HG03439 (cell line): Measurements from ENCODE around the gene PDE3B.
"Not testable (repeated sequence)": the region's sequence is repeated elsewhere in the genome, so short reads cannot be mapped to it uniquely, and the experiment has no call there.

Experiments
- ATAC-seq: cut with Tn5 transposase; IDR thresholded peaks from one replicate; pipeline ENCODE4 v1.9.1; 2021; ENCODE audit warnings: mild to moderate bottlenecking, moderate library complexity; ENCODE audit not compliant: unreplicated experiment

Gene PDE3B

GRCh38 chr11:14875163-14875562, 231.6 kb downstream of the PDE3B start:
- no peak for ATAC-seq

- ATAC-seq = no peak
Observed at GRCh38 chr11:14881576-14882193, 238.1 kb downstream of the PDE3B start.

- no peak for ATAC-seq
Observed at GRCh38 chr11:14882196-14882595, 238.6 kb downstream of the PDE3B start.

GRCh38 chr11:14883683-14884082, 240.1 kb downstream of the PDE3B start:
- not testable (repeated sequence) for ATAC-seq

GRCh38 chr11:14884667-14885273, 241.2 kb downstream of the PDE3B start:
- ATAC-seq = no peak

GRCh38 chr11:14886513-14886912, 242.9 kb downstream of the PDE3B start:
- ATAC-seq = no peak

GRCh38 chr11:14891143-14892035, 247.8 kb downstream of the PDE3B start:
- ATAC-seq = peak; percentile 71

GRCh38 chr11:14892036-14892556, 248.5 kb downstream of the PDE3B start, which contains the start of gene CYP2R1:
Gene CYP2R1, minus strand, starts transcription at chr11:14892231. Its CDS starts 26 bp downstream, at chr11:14892205.
- peak; percentile 97 for ATAC-seq

GRCh38 chr11:14892577-14892976, 249.0 kb downstream of the PDE3B start:
- no peak for ATAC-seq

GRCh38 chr11:14894657-14895598, 251.3 kb downstream of the PDE3B start:
- ATAC-seq = no peak

- no peak for ATAC-seq
Observed at GRCh38 chr11:14898355-14898754, 254.8 kb downstream of the PDE3B start.

GRCh38 chr11:14898906-14899305, 255.3 kb downstream of the PDE3B start:
- no peak for ATAC-seq

- ATAC-seq = no peak
Observed at GRCh38 chr11:14902650-14903350, 259.2 kb downstream of the PDE3B start.

GRCh38 chr11:14904745-14905103, 261.1 kb downstream of the PDE3B start:
- peak; percentile 40 for ATAC-seq

- ATAC-seq = peak; percentile 65
Observed at GRCh38 chr11:14905104-14906033, 261.8 kb downstream of the PDE3B start.

- ATAC-seq = no peak
Observed at GRCh38 chr11:14906578-14906977, 263.0 kb downstream of the PDE3B start.

- no peak for ATAC-seq
Observed at GRCh38 chr11:14906993-14907392, 263.4 kb downstream of the PDE3B start.

GRCh38 chr11:14907411-14908213, 264.0 kb downstream of the PDE3B start:
- ATAC-seq = peak; percentile 64
